ENCODE data around the gene NOL6. TPM values are rescaled to one million over a fixed set of nuclear protein-coding genes. Genes with fewer than 3 reads are reported as not detected.
"Not testable (repeated sequence)": the region's sequence is repeated elsewhere in the genome, so short reads cannot be mapped to it uniquely, and the experiment has no call there.

Gene NOL6
- total and polyA plus RNA-seq, 2 experiments from 2014 or later: 25.0 to 58.4 TPM

GRCh38 chr9:33498387-33498786, 24.7 kb upstream of the NOL6 start:
- Histone ChIP-seq H2AFZ (no peak overlapping the region), H3K4me1 (ENCODE audit: insufficient read depth) (no peaks in the 10 kb centered on the region), H3K79me2 (replicated peaks; ENCODE audit: insufficient read depth) (no peaks in the 10 kb centered on the region), H3K27me3 (ENCODE audit: insufficient read depth) (no peaks in the 10 kb centered on the region), H4K20me1 (replicated peaks; ENCODE audit: insufficient read depth) (no peaks in the 10 kb centered on the region), H3K36me3 (ENCODE audit: insufficient read depth) (no peaks in the 10 kb centered on the region), H3K9me2 (ENCODE audit: insufficient read depth) (no peaks in the 10 kb centered on the region), H3K4me3 (no peak overlapping the region), H3F3A (replicated peaks; ENCODE audit: low read depth) (no peaks in the 10 kb centered on the region), H3K4me2 (no peak overlapping the region), H3K27ac (ENCODE audit: low read depth) (no peak overlapping the region)
- H3K9me3 Mint-ChIP-seq: no peaks in the 10 kb centered on the region
- no peaks in the 10 kb centered on the region for H3K27me3 Mint-ChIP-seq (ENCODE audit: insufficient read depth, low read depth, poor library complexity)
- ATAC-seq (no peak), DNase-seq (ENCODE audit: low spot score) (no peak)
- H3K27ac Mint-ChIP-seq: no peak overlapping the region
- H3K4me1 Mint-ChIP-seq: no peaks in the 10 kb centered on the region
- H3K4me3 Mint-ChIP-seq: no peak overlapping the region
- no peaks in the 10 kb centered on the region for H3K36me3 Mint-ChIP-seq (ENCODE audit: low read depth)
- no peak for TF ChIP-seq ZNF462 (CRISPR knock-in tag; IDR thresholded peaks at IDR 0.05)
- peak in 1 of 2 experiments; percentile 33; a peak in 1 of 4 replicates for TF ChIP-seq CTCF (conservative IDR thresholded peaks at IDR 0.05; ENCODE audit: low read depth in 2 of 2)

GRCh38 chr9:33493819-33494218, 20.1 kb upstream of the NOL6 start:
- not testable (repeated sequence) for H3K4me3 Mint-ChIP-seq, H3K27ac Mint-ChIP-seq

More at GRCh38 chr9:33493819-33494218, 20.1 kb upstream of the NOL6 start:
- not testable (repeated sequence) for ATAC-seq; H3K27ac ChIP-seq (ENCODE audit: low read depth); H4K20me1 ChIP-seq (replicated peaks; ENCODE audit: insufficient read depth); H3K9me3 Mint-ChIP-seq; H3K4me1 ChIP-seq (ENCODE audit: insufficient read depth); H3K36me3 Mint-ChIP-seq (ENCODE audit: low read depth); H3K4me2 ChIP-seq; H3F3A ChIP-seq (replicated peaks; ENCODE audit: low read depth); H3K27me3 ChIP-seq (ENCODE audit: insufficient read depth); H3K4me1 Mint-ChIP-seq; H3K36me3 ChIP-seq (ENCODE audit: insufficient read depth); H3K4me3 ChIP-seq; H3K79me2 ChIP-seq (replicated peaks; ENCODE audit: insufficient read depth); DNase-seq (ENCODE audit: low spot score); H3K27me3 Mint-ChIP-seq (ENCODE audit: insufficient read depth, low read depth, poor library complexity); H2AFZ ChIP-seq; H3K9me2 ChIP-seq (ENCODE audit: insufficient read depth)

All from GM23338 (cell line).